ENCODE measurements around the gene IDUA.

DNA sequence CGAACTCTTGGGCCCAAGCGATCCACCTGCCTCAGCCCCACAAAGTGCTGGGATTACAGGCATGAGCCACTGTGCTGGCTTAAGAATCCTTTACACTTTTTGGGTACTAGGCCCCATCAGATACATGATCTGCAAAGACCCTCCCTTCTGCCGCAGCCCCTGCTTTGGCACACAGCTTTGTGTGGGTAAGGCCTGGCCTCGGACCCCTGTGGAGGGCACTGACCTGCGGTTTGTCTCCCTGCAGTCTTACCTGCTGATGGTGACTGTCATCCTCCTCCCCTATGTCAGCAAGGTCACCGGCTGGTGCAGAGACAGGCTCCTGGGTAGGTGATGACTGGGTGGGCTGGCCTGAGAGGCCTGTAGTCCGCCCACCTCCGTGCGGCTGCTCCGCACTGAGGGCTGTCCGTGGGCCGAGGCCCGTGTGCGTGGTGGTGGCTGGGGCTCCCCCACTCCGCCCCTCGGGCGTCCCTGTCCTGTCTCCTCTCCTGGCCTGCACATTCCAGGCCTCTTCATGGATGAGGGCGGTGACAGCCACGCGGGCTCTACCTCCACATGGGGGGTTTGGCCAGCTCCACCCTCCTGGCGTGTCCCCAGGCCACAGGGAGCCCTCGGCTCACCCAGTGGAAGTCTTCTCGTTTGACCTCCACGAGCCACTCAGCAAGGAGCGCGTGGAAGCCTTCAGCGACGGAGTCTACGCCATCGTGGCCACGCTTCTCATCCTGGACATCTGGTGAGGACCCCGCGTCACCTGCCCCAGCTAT, 31.5 kb upstream of the IDUA start:
- no peak for TF ChIP-seq CTCF (IDR thresholded peaks at IDR 0.05; ENCODE audit: low read length)
- no peak for TF ChIP-seq EZH2 (optimal IDR thresholded peaks at IDR 0.05; ENCODE audit: low read depth, low read length)
